ENCODE measurements around the gene TUBB2B.

GRCh38 chr6:3221578-3221977 is 5.9 kb downstream of the TUBB2B start:
- TF ChIP-seq CTCF (conservative IDR thresholded peaks at IDR 0.05; ENCODE audit: low read depth, low read length), result no peak
- no peak for TF ChIP-seq EZH2 (IDR thresholded peaks at IDR 0.05; ENCODE audit: borderline replicate concordance, low read depth, low read length, poor library complexity, severe bottlenecking)

Data from A673 (cell line).